A549 (cell line): ENCODE data around the gene DDIAS.

ENCODE experiments used
- CEBPB ChIP-seq, 2 experiments: fragments of >200 bp in 1 of 2; sonication (Bioruptor Twin) in 1 of 2; formaldehyde crosslinking in 1 of 2; IDR thresholded peaks; 2 replicates each; pipeline ENCODE4 v1.6.1; 2012 to 2016
- CTCF ChIP-seq: fragments of >200 bp; sonication (Bioruptor Twin); formaldehyde crosslinking; IDR thresholded peaks from 3 replicates; pipeline ENCODE4 v1.5.1; 2016
- ELK1 ChIP-seq: fragments of 150-350 bp; IDR thresholded peaks from 2 replicates; pipeline ENCODE4 v1.6.1; 2014; ENCODE audit warnings: low read depth, mild to moderate bottlenecking, low read length
- EP300 ChIP-seq, 2 experiments: fragments of >200 bp; sonication (Bioruptor Twin); formaldehyde crosslinking; IDR thresholded peaks; 2 replicates in 1 of 2; 3 replicates in 1 of 2; pipeline ENCODE4 v1.6.1; 2016 to 2017
- ESRRA ChIP-seq: fragments of 150-350 bp; IDR thresholded peaks from 2 replicates; pipeline ENCODE4 v1.6.1; 2014; ENCODE audit warnings: mild to moderate bottlenecking, low read length, borderline replicate concordance
- HES2 ChIP-seq: fragments of >200 bp; sonication (Bioruptor Twin); formaldehyde crosslinking; IDR thresholded peaks from 2 replicates; pipeline ENCODE4 v1.6.1; 2016
- HEYL ChIP-seq: fragments of 250-450 bp; sonication (Bioruptor Pico); IDR thresholded peaks from 2 replicates; pipeline ENCODE4 v1.8.0; 2021; ENCODE audit warnings: mild to moderate bottlenecking, moderate library complexity
- MAX ChIP-seq: IDR thresholded peaks from 2 replicates; pipeline ENCODE4 v1.6.1; 2012
- MYC ChIP-seq: IDR thresholded peaks from 2 replicates; pipeline ENCODE4 v1.6.1; 2012; ENCODE audit warnings: mild to moderate bottlenecking, inconsistent platforms, low read length, improper control_type of control experiment, borderline replicate concordance
- POLR2A ChIP-seq: IDR thresholded peaks from 2 replicates; pipeline ENCODE4 v1.6.1; 2012; ENCODE audit warnings: mild to moderate bottlenecking, low read length
- RCOR1 ChIP-seq: fragments of 150-350 bp; IDR thresholded peaks from 2 replicates; pipeline ENCODE4 v1.6.1; 2014; ENCODE audit warnings: antibody characterized with exemption, low read length, low read depth
- SMC3 ChIP-seq: fragments of >200 bp; sonication (Bioruptor Twin); formaldehyde crosslinking; IDR thresholded peaks from 3 replicates; pipeline ENCODE4 v1.6.1; 2018; ENCODE audit warnings: inconsistent platforms
- TFCP2L1 ChIP-seq: fragments of 250-450 bp; sonication (Bioruptor Pico); IDR thresholded peaks from 2 replicates; pipeline ENCODE4 v1.5.0; 2021; ENCODE audit warnings: mild to moderate bottlenecking
- ZNF302 ChIP-seq: fragments of 250-450 bp; sonication (Bioruptor Pico); IDR thresholded peaks from 2 replicates; pipeline ENCODE4 v1.9.0; 2021; ENCODE audit warnings: inconsistent platforms, mild to moderate bottlenecking, moderate library complexity

GRCh38 chr11:82903843-82904586 lies 2.5 kb downstream of the DDIAS start:
- TF ChIP-seq CTCF = no peak
- TF ChIP-seq HES2 = no peak
- TF ChIP-seq ESRRA = no peak
- no peak for TF ChIP-seq EP300 (IDR thresholded peaks at IDR 0.05)
- TF ChIP-seq CEBPB (IDR thresholded peaks at IDR 0.05) = no peak
- TF ChIP-seq RCOR1 = no peak
- no peak for TF ChIP-seq MAX
- TF ChIP-seq MYC = no peak
- TF ChIP-seq ELK1 = no peak
- no peak for TF ChIP-seq HEYL (CRISPR knock-in tag)
- no peak for TF ChIP-seq TFCP2L1
- TF ChIP-seq ZNF302 (CRISPR knock-in tag) = no peak
- no peak for TF ChIP-seq SMC3
- no peak for TF ChIP-seq POLR2A
